Occipital lobe (tissue), 2 donors: ENCODE data around the gene RNF20. TPM values are rescaled to one million over a fixed set of nuclear protein-coding genes. Genes with fewer than 3 reads are reported as not detected.
"Not testable (repeated sequence)": the region's sequence is repeated elsewhere in the genome, so short reads cannot be mapped to it uniquely, and the experiment has no call there.

Source experiments
- DNase-seq: peaks from one replicate; lab custom pipeline; 2025; lab: John Stamatoyannopoulos, UW
- total RNA-seq: library from RNA; depleted of rRNA; stranded (reverse); fragments of >200 nt; gene quantifications from one replicate; pipeline ENCODE4 v1.2.3, GENCODE V29; 2014

Gene RNF20
- total RNA-seq = 33.7 TPM

- DNase-seq = peak; percentile 97
These were observed at the start of gene RNF20 for GRCh38 chr9:101533334-101534204. TSS of gene RNF20 (plus strand) at chr9:101533853. CDS start at chr9:101535424, 1,571 bp downstream.

DNA sequence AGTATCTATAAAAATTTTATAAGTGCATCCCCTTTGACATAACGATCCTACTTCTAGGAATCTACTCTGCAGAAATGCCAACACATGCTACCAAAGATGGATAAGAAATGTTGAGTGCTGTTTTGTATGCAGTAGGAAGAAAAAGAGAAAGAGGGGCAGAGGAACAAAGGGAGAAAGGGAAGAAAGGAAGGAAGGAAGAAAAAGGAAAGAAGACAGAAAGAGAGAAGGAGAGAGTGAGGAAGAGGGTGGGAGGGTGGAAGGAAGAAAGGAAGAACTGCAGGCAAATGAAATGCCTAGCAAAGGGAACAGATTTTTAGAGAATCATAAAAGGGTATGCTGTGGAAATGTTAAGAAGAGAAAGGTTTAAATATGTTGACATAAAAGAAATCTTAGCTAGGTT lies 49.6 kb upstream of the RNF20 start:
- no peak for DNase-seq

DNA sequence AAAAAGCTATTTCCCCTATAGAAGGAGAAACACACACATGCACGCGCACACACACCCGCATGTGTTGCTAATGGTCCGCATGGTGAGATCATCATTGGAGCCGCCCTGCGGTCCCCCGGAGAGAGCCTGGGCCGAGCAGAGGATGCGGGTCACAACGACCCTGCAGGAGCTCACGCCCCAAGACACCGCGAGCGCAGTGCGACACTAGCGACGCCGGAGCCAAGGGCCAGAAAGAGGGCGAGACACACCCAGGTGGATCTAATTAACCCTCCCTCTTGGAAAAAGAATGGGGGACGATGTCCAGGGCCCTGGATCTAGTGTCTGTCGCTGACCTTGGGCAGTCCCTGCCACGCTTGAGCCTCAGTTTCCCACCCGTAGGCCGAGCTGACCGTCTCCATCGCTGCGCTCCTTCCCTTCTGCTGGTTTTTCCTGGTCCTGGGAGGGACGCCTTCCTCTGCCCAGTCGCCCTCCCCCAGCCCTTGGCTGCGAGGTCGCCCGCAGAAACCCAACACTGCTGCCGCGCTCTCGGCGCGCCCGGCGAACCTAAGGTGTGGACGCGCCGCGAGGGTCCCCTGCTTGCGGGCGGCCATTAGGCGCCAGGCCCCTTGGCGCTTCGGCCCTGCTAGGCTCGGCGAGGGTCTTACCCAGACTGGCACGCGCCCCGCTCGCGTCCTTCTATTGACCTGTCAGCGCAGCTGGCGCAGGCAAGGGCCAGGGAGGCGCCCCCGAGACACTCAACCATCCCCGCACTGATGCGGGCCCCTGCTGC lies 47.5 kb upstream of the RNF20 start:
- DNase-seq = peak; percentile 54

- DNase-seq = peak; percentile 80
These were observed 46.8 kb upstream of the RNF20 start for GRCh38 chr9:101486693-101487442.

DNA sequence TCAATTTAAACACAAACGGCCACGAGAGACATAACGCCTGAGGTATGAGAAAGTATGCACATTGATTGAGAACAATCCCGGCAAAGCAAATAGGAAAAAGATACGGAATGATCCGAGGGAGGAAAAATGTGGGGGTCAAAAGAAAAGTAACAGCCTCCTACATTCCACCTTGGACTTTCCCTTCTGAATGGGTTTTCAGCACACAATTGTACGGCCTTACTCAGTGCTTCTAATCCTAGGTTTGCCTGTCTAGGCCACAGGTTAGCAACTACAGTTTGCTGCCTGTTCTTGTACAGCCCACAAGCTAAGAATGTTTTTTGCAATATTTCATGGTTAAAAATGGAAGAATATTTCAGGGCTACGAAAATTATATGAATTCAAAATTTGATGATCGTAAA lies 46.2 kb upstream of the RNF20 start:
- no peak for DNase-seq

DNA sequence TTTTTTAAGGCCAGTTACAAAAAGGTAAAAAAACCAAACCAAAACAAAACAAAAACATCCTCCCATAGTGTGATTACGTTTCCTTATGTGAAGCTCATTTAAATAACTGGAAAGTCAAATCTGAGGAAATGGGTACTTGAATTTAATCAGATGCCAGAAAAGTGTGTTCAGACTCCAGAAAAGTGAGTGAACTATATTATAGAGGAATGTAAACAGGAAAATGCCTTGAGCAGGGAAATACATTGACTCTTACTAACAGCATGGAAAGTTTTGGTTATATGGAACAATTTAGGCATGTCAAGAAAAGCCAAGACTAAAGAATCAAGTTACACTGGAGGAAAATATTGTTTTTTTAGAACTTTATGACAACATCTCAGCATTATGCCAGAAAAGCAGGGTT lies 37.8 kb upstream of the RNF20 start:
- DNase-seq = no peak

GRCh38 chr9:101498323-101498722 lies 35.3 kb upstream of the RNF20 start:
- DNase-seq = no peak

- DNase-seq = no peak
These were observed 29.5 kb upstream of the RNF20 start for GRCh38 chr9:101504188-101504587.

DNA sequence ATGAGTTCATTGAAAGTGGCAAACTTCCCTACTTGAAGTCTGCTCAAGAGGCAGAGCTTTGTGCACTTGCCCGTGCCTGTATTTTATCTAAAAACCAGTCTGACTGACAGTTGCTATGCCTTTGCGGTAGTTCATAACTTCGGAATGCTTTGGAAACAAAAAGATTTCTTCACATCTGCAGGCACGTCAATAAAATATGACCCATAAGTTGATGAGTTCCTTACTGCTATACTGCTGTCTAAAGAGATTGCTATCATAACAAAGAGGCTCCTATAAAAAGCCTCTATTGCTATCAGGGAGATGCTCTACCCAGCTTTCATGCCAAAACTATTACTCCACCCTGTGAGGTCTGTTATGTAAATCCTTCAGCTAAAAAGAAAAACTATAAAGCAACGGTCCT lies 25.4 kb upstream of the RNF20 start:
- DNase-seq = no peak

- no peak for DNase-seq
These were observed 24.1 kb upstream of the RNF20 start for GRCh38 chr9:101509572-101509971.

GRCh38 chr9:101510459-101510858 lies 23.2 kb upstream of the RNF20 start:
- no peak for DNase-seq

DNA sequence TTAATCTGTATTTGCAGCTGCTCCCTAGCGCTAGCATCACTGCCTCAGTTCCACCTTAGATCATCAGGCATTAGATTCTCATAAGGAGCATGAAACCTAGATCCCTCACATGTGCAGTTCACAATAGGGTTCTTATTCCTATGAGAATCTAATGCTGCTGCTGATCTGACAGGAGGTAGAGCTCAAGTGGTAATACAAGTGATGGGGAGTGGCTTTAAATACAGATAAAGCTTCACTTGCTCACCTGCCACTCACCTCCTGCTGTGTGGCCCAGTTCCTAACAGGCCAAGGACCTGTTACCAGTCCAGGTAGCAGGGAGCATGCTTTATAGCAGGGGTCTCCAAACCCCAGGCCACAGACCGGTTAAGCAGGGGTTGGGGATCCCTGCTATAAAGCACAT lies 22.6 kb upstream of the RNF20 start:
- no peak for DNase-seq

- DNase-seq = no peak
These were observed 21.5 kb upstream of the RNF20 start for GRCh38 chr9:101512116-101512515.

GRCh38 chr9:101513351-101513750 lies 20.3 kb upstream of the RNF20 start:
- no peak for DNase-seq

GRCh38 chr9:101514071-101514470 lies 19.6 kb upstream of the RNF20 start:
- no peak for DNase-seq

DNA sequence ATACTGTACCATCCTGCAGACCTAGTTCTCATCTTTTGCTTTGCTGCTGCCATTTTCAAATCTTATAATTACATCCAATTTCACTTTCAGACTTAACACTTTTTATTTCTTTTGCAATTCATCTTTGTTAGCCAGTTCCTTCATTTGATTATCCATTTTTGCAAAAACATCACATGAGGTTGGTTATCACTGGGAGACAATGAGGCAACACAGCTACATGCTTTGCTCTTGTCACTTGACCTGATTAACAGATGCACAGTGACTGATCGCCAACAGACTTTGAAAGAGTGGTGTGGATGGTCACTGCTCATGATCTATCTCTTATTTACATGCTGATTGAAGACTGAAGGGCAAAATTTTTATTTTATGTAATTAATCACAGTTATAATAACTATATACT lies 17.0 kb upstream of the RNF20 start:
- no peak for DNase-seq

DNA sequence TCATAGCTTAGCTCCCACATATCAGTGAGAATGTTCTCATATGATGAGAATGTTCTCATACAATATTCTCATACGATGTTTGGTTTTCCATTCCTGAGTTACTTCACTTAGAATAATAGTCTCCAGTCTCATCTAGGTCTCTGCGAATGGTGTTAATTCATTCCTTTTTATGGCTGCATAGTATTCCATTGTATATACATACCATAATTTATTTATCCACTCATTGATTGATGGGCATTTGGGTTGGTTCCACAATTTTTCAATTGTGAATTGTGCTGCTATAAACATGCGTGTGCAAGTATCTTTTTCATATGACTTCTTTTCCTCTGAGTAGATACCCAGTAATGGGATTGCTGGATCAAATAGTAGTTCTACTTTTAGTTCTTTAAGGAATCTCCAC lies 15.2 kb upstream of the RNF20 start:
- DNase-seq = not testable (repeated sequence)

DNA sequence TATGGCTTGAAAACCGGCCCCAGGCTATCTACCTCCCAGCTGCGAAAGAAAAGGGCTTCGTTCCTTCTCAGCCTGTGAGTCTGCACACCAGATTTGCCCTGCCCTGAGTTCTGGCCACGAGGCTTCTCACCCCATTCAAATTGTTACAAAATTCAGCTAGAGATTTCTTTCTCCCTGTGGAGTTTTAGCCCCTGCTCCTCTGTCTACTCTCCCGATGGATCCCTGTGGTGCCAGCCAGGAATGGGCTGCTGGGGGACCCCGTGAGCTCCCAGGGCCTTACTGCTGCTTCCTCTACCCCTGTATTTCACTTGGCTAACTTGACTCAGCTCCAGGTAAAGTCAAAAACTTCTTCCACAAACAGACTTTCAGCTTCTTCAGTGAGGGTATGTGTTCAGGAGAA lies 9.3 kb upstream of the RNF20 start:
- DNase-seq = no peak

DNA sequence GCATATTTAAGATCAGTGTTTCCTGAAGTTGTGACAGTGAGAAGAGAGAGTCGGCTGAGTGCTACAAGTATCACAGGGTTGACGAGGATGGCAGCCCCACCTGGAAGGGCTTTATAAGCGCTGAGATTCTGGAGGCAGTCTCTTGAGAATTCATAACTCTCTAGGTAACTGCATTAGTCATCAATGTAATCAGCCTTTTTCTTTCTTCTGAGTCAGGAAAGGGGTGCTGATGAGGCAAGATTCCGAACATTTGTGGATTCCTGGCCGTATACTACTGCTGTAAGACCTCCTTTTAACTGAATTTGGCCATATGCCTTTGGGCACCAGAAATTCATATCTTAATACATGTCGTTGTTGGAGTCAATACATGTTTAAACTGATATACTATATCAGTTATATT lies 6.6 kb upstream of the RNF20 start:
- no peak for DNase-seq

DNA sequence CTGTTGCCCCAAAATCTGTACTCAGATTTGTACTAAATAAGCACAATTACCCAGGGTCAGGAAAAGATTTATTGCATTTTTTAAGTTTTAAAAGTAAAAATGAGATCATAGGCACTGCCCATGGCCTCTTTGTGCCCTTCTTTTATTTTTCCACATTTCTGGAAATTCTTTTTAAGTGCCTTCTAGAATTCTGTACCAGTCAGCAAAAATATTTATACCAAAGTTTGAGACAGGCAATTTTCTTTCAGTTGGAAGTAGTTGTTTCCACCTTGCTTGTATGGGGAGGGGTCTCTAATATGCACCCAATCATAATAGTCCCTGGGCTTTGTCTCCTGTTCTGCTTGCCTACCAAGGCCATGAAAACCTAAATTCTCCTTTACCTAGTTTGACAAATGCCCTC lies 5.6 kb upstream of the RNF20 start:
- no peak for DNase-seq

DNA sequence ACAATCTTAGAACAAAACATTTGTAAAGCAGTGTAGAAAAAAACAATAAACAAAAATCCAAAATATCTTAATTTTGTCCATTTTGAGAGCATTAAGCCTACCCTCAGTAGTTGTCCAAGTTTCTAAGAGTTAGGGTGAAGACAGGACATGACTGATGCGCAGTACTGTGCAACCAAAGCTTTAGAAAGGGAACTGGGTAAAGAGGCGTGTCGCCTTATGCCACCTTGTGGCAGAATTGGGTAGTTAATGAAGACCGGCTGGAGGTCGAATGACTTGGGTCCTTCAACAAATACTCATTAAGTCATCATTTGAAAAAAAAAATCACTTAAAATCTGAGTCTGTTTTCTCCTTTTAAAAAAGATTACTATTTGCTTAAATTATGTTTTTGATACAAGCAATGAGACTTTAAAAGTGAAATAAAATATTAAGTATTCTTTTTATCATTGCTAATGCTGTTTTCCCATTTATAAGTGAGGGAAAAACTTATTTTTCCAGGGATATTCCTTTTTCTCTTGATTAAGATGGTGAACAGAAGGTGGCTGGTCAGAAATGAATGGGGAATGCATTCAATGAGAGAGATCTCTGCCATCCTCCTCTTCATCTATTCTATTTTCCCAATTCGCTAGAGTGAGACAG lies 3.5 kb upstream of the RNF20 start:
- DNase-seq = peak; percentile 7

DNA sequence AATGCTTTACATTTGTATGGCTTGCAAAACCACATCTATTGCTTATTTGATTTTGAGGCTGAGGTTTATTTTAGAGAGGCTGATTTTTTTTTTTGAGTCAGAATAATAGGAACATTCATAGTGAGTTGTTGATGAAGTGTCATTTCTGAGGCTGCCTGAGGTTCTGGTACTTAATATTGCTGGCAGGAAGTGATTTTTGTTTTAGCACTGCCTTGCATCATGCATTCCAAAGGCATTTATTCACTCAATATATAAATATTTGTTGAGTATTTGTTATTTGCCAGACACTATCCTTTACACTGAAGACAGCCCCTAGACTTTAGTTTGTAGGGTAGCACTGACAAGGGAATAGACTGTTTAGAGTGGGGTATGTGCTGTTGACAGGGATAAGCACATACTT lies 2.7 kb downstream of the RNF20 start:
- no peak for DNase-seq
